HG03432 (cell line): ENCODE measurements around the gene BABAM2.
"Not testable (repeated sequence)": the region's sequence is repeated elsewhere in the genome, so short reads cannot be mapped to it uniquely, and the experiment has no call there.

Experiments used
- ATAC-seq: cut with Tn5 transposase; IDR thresholded peaks from one replicate; pipeline ENCODE4 v1.9.1; 2021; ENCODE audit warnings: mild to moderate bottlenecking, moderate library complexity; ENCODE audit not compliant: unreplicated experiment

BABAM2 gene

GRCh38 chr2:27968957-27969356 is 78.4 kb downstream of the BABAM2 start:
- not testable (repeated sequence) for ATAC-seq

GRCh38 chr2:27972311-27972710 is 81.8 kb downstream of the BABAM2 start:
- ATAC-seq = no peak

- no peak for ATAC-seq
Measured at GRCh38 chr2:27973592-27973991, 83.1 kb downstream of the BABAM2 start.

- no peak for ATAC-seq
Measured at GRCh38 chr2:27976308-27976707, 85.8 kb downstream of the BABAM2 start.

GRCh38 chr2:27977731-27978312 is 87.3 kb downstream of the BABAM2 start:
- no peak for ATAC-seq

GRCh38 chr2:27978761-27979160 is 88.2 kb downstream of the BABAM2 start:
- ATAC-seq = not testable (repeated sequence)

- no peak for ATAC-seq
Measured at GRCh38 chr2:27980242-27980641, 89.7 kb downstream of the BABAM2 start.

GRCh38 chr2:27984153-27984552 is 93.6 kb downstream of the BABAM2 start:
- no peak for ATAC-seq

GRCh38 chr2:27988306-27988705 is 97.8 kb downstream of the BABAM2 start:
- ATAC-seq = no peak

GRCh38 chr2:27988718-27989117 is 98.2 kb downstream of the BABAM2 start:
- no peak for ATAC-seq

- ATAC-seq = no peak
Measured at GRCh38 chr2:27989149-27989548, 98.6 kb downstream of the BABAM2 start.

- ATAC-seq = no peak
Measured at GRCh38 chr2:27990030-27990590, 99.6 kb downstream of the BABAM2 start.

- ATAC-seq = no peak
Measured at GRCh38 chr2:27991146-27991545, 100.6 kb downstream of the BABAM2 start.

- no peak for ATAC-seq
Measured at GRCh38 chr2:27992787-27993401, 102.4 kb downstream of the BABAM2 start.

GRCh38 chr2:27993402-27993787 is 102.9 kb downstream of the BABAM2 start:
- no peak for ATAC-seq

GRCh38 chr2:27993950-27994728 is 103.6 kb downstream of the BABAM2 start:
- no peak for ATAC-seq

- ATAC-seq = no peak
Measured at GRCh38 chr2:27996156-27996922, 105.8 kb downstream of the BABAM2 start.

GRCh38 chr2:28000287-28000686 is 109.8 kb downstream of the BABAM2 start:
- ATAC-seq = no peak

GRCh38 chr2:28002181-28002580 is 111.7 kb downstream of the BABAM2 start:
- ATAC-seq = no peak

GRCh38 chr2:28004086-28004485 is 113.6 kb downstream of the BABAM2 start:
- ATAC-seq = no peak

- no peak for ATAC-seq
Measured at GRCh38 chr2:28009732-28010131, 119.2 kb downstream of the BABAM2 start.
